Activated CD8-positive, alpha-beta T cell treated with anti-CD3 and anti-CD28 coated beads for 36 hours (primary cell): ENCODE results near the gene ZFP3. TPM values are rescaled to one million over a fixed set of nuclear protein-coding genes. Genes with fewer than 3 reads are reported as not detected.
A peak's percentile ranks its signal among the peaks of the same experiment; 100 is the strongest.

Source experiments
- ATAC-seq: fragments of 200-7000 bp; cut with Tn5 transposase; one replicate; pipeline ENCODE4 v1.10.0; 2021; ENCODE audit warnings: mild to moderate bottlenecking, moderate library complexity
- CTCF ChIA-PET: fragments of 350-600 bp; sonication (Branson Sonifier 250); formaldehyde crosslinking; loops from one replicate; lab custom pipeline; 2021; ENCODE audit warnings: antibody characterized with exemption; lab: Charles Lee
- POLR2A ChIA-PET: fragments of 350-600 bp; sonication (Branson Sonifier 250); formaldehyde crosslinking; loops from one replicate; lab custom pipeline; 2021; ENCODE audit warnings: antibody characterized with exemption; lab: Charles Lee
- DNase-seq: peaks from one replicate; pipeline ENCODE4 v3.0.0-alpha.2; 2020
- H3K27ac Mint-ChIP-seq: one replicate; pipeline ENCODE4 v1.8.0; 2021; ENCODE audit warnings: mild to moderate bottlenecking, mixed read lengths
- H3K27me3 Mint-ChIP-seq: one replicate; pipeline ENCODE4 v1.8.0; 2021; ENCODE audit warnings: mixed read lengths
- H3K36me3 Mint-ChIP-seq: one replicate; pipeline ENCODE4 v1.8.0; 2021; ENCODE audit warnings: low read depth, mixed read lengths
- H3K4me1 Mint-ChIP-seq: one replicate; pipeline ENCODE4 v1.8.0; 2021; ENCODE audit warnings: low read depth, mixed read lengths
- H3K4me3 Mint-ChIP-seq: one replicate; pipeline ENCODE4 v1.8.0; 2021; ENCODE audit warnings: mild to moderate bottlenecking, moderate library complexity, mixed read lengths
- H3K9me3 Mint-ChIP-seq: one replicate; pipeline ENCODE4 v1.8.0; 2021; ENCODE audit warnings: mixed read lengths
- CTCF ChIP-seq: fragments of 200-600 bp; IDR thresholded peaks from one replicate; pipeline ENCODE4 v1.8.0; 2022; ENCODE audit warnings: antibody characterized with exemption, mild to moderate bottlenecking
- intact Hi-C: fragments of 100-400 bp; cut with micrococcal nuclease; formaldehyde crosslinking; loops from one replicate; pipeline ENCODE4 v1.10.0; 2022
- total RNA-seq, 2 experiments: library from RNA; stranded (reverse); gene quantifications; one replicate each; pipeline ENCODE4 v1.2.3, GENCODE V29; 2021

ZFP3 gene
- total RNA-seq, 2 experiments from 2014 or later: 1.5 to 1.9 TPM

- TF ChIP-seq CTCF: no peak
- DNase-seq (no peak), ATAC-seq (no peak)
- Mint-ChIP-seq H3K27me3 (peaks cover 10% of the 10 kb centered on the region), H3K9me3 (peaks cover 75% of the 10 kb centered on the region), H3K36me3 (peaks cover 79% of the 10 kb centered on the region), H3K4me3 (no peak overlapping the region), H3K4me1 (peaks cover 13% of the 10 kb centered on the region), H3K27ac (no peak overlapping the region)
- ChIA-PET POLR2A (interaction anchor here (0.6 to 1.4 kb wide), 3 partner anchors 14 to 226 kb away, joined by 3 to 9 read pairs (median 6); partner anchors contain the start of genes ZFP3 and ZNF232), CTCF (interaction anchor here (1.4 kb wide), 1 partner anchor 17 kb away, joined by 6 read pairs; no protein-coding TSS in a partner anchor)
- intact Hi-C loops: no loop called here
These were observed 14.1 kb downstream of the ZFP3 start for GRCh38 chr17:5092218-5093010.

- Mint-ChIP-seq H3K27me3 (peaks cover 10% of the 10 kb centered on the region), H3K27ac (no peak overlapping the region), H3K4me3 (peak overlapping the region; percentile 69), H3K36me3 (peaks cover 38% of the 10 kb centered on the region), H3K4me1 (peaks cover 12% of the 10 kb centered on the region), H3K9me3 (peaks cover 42% of the 10 kb centered on the region)
- ChIA-PET POLR2A (interaction anchor here (1.3 to 1.5 kb wide), 2 partner anchors 18 to 86 kb away, joined by 4 to 6 read pairs; partner anchors contain the start of gene ZFP3), CTCF (interaction anchor here (0.9 to 1.3 kb wide), 3 partner anchors 14 to 86 kb away, joined by 3 to 4 read pairs (median 3); no protein-coding TSS in a partner anchor)
- intact Hi-C loops: no loop called here
- no peak for DNase-seq
- no peak for TF ChIP-seq CTCF
- no peak for ATAC-seq
These were observed 18.4 kb downstream of the ZFP3 start for GRCh38 chr17:5096731-5097100.

DNA sequence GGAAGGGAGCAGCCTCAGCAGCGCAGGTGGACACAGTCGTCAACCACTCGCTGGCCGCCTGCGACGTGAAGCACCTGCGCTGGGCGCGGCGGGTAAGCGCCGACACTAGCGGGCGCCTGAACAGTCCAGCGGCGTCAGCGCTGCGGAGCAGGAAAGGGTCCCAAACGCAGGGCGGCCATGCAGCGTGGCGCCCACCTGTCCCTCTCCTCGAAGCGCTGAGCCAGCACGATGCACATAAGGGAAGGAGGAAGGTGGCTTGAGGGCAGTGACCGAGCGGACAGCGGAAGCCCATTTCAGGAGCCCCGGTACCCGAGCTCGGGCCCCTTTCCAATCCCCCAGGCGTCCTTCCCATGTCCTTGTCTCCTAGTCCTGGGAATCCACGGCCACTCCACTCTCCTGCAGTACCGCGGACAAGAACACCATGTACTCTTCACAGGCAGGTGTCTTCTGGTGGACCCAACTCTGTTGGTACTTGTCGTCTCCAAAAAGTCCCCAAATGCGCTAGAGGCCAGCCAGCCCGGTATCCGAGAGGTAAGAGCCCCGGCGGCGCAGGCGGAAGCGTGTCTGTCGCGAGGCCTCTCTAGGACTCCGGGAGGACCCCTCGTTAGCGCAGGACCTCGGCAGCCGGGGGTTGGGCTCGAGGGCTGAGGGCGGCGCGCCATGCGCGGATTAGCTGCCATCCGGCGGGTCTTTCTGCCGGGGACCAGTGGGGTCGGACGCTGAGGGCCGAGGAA is 19.0 kb downstream of the ZFP3 start:
- CTCF ChIA-PET: interaction anchor here (1.3 kb wide), 1 partner anchor 14 kb away, joined by 4 read pairs; no protein-coding TSS in a partner anchor
- Mint-ChIP-seq H3K27ac (peak overlapping the region; percentile 56), H3K27me3 (peaks cover 10% of the 10 kb centered on the region), H3K4me3 (peak overlapping the region; percentile 69), H3K9me3 (peaks cover 36% of the 10 kb centered on the region), H3K36me3 (peaks cover 33% of the 10 kb centered on the region), H3K4me1 (peaks cover 12% of the 10 kb centered on the region)
- TF ChIP-seq CTCF: no peak
- intact Hi-C loops: no loop called here
- POLR2A ChIA-PET: interaction anchor here (1.5 kb wide), 1 partner anchor 18 kb away, joined by 6 read pairs; the partner anchor contains the start of gene ZFP3
- ATAC-seq: peak; percentile 91
- DNase-seq: peak; percentile 67

GRCh38 chr17:5099271-5099670 is 21.0 kb downstream of the ZFP3 start:
- peaks cover 12% of the 10 kb centered on the region for H3K4me1 Mint-ChIP-seq
- ATAC-seq (no peak), DNase-seq (no peak)
- H3K27me3 Mint-ChIP-seq: peaks cover 10% of the 10 kb centered on the region
- H3K27ac Mint-ChIP-seq: no peak overlapping the region
- H3K9me3 Mint-ChIP-seq: peaks cover 20% of the 10 kb centered on the region
- POLR2A ChIA-PET: no interaction called here
- H3K4me3 Mint-ChIP-seq: no peak overlapping the region
- H3K36me3 Mint-ChIP-seq: peaks cover 22% of the 10 kb centered on the region
- intact Hi-C loops: no loop called here
- TF ChIP-seq CTCF: no peak
- CTCF ChIA-PET: no interaction called here
